Neural cell (in vitro differentiated cells): ENCODE results near the gene ZNF782. TPM values are rescaled to one million over a fixed set of nuclear protein-coding genes. Genes with fewer than 3 reads are reported as not detected.

Experiments
- H2AFZ ChIP-seq: fragments of 200-600, 300-800 bp; sonication (generic), shearing (Covaris generic); 2 replicates; pipeline ENCODE4 v1.6.0; 2014; ENCODE audit warnings: low read depth, mild to moderate bottlenecking, antibody characterized with exemption, low read length, moderate library complexity
- H3F3A ChIP-seq: fragments of 200-600 bp; shearing (Covaris generic); 2 replicates; pipeline ENCODE4 v1.6.1; 2016; ENCODE audit warnings: mild to moderate bottlenecking, moderate library complexity, mixed read lengths, antibody characterized with exemption, low read length; ENCODE audit not compliant: insufficient read depth, poor library complexity, severe bottlenecking
- H3K27ac ChIP-seq: fragments of 200-600, 300-800 bp; sonication (generic), shearing (Covaris generic); 2 replicates; pipeline ENCODE4 v1.5.1; 2014; ENCODE audit warnings: mild to moderate bottlenecking, low read length, moderate library complexity
- H3K27me3 ChIP-seq: fragments of 300-800, 200-600 bp; sonication (generic), shearing (Covaris generic); 2 replicates; pipeline ENCODE4 v1.6.0; 2014; ENCODE audit warnings: mild to moderate bottlenecking, low read depth, low read length, moderate library complexity; ENCODE audit not compliant: insufficient read depth
- H3K36me3 ChIP-seq: fragments of 300-800, 200-600 bp; sonication (generic), shearing (Covaris generic); 2 replicates; pipeline ENCODE4 v1.5.1; 2014; ENCODE audit warnings: mild to moderate bottlenecking, antibody characterized with exemption, low read length, moderate library complexity; ENCODE audit not compliant: insufficient read depth
- H3K4me2 ChIP-seq: fragments of 300-800, 200-600 bp; sonication (generic), shearing (Covaris generic); 2 replicates; pipeline ENCODE4 v1.6.0; 2014; ENCODE audit warnings: mild to moderate bottlenecking, low read length
- H3K4me3 ChIP-seq: fragments of 300-800, 200-600 bp; sonication (generic), shearing (Covaris generic); 2 replicates; pipeline ENCODE4 v1.5.1; 2014; ENCODE audit warnings: mild to moderate bottlenecking, low read length, moderate library complexity
- H3K79me2 ChIP-seq: fragments of 200-600 bp; shearing (Covaris generic); replicated peaks from 2 replicates; pipeline ENCODE4 v1.6.0; 2014; ENCODE audit warnings: mild to moderate bottlenecking, low read length, moderate library complexity; ENCODE audit not compliant: insufficient read depth
- H3K9ac ChIP-seq: fragments of 300-800, 200-600 bp; sonication (generic), shearing (Covaris generic); 2 replicates; pipeline ENCODE4 v1.6.1; 2016; ENCODE audit warnings: mild to moderate bottlenecking, low read length, mixed read lengths
- H3K9me2 ChIP-seq: fragments of 200-600 bp; shearing (Covaris generic); 2 replicates; pipeline ENCODE4 v1.6.1; 2016; ENCODE audit warnings: mild to moderate bottlenecking, low read length, mixed read lengths; ENCODE audit not compliant: insufficient read depth
- H3K9me3 ChIP-seq: fragments of 200-600, 300-800 bp; sonication (generic), shearing (Covaris generic); 2 replicates; pipeline ENCODE4 v1.6.1; 2016; ENCODE audit warnings: mild to moderate bottlenecking, mixed run types, low read length, moderate library complexity, mixed read lengths
- H4K20me1 ChIP-seq: fragments of 200-600 bp; shearing (Covaris generic); 2 replicates; pipeline ENCODE4 v1.6.1; 2016; ENCODE audit warnings: mild to moderate bottlenecking, mixed run types; ENCODE audit not compliant: insufficient read depth
- CTCF ChIP-seq: fragments of 450-650 bp; IDR thresholded peaks from 2 replicates; pipeline ENCODE4 v1.5.1; 2014; ENCODE audit warnings: antibody characterized with exemption, mild to moderate bottlenecking, moderate library complexity; ENCODE audit not compliant: poor library complexity, severe bottlenecking
- EP300 ChIP-seq: fragments of 450-650 bp; conservative IDR thresholded peaks from 2 replicates; pipeline ENCODE4 v1.6.1; 2014; ENCODE audit warnings: antibody characterized with exemption, mild to moderate bottlenecking, moderate library complexity; ENCODE audit not compliant: poor library complexity, severe bottlenecking
- EZH2 ChIP-seq: fragments of 200-600, 300-800 bp; shearing (Covaris generic), sonication (generic); IDR thresholded peaks from 2 replicates; pipeline ENCODE4 v1.6.1; 2014; ENCODE audit warnings: antibody characterized with exemption, low read length, borderline replicate concordance, mild to moderate bottlenecking; ENCODE audit not compliant: insufficient read depth, poor library complexity, severe bottlenecking
- MXI1 ChIP-seq: fragments of 450-650 bp; conservative IDR thresholded peaks from 2 replicates; pipeline ENCODE4 v1.6.1; 2014; ENCODE audit warnings: antibody characterized with exemption, mild to moderate bottlenecking; ENCODE audit not compliant: poor library complexity, severe bottlenecking
- POLR2AphosphoS5 ChIP-seq: IDR thresholded peaks from 2 replicates; pipeline ENCODE4 v1.6.1; 2012
- RAD21 ChIP-seq: fragments of 450-650 bp; conservative IDR thresholded peaks from 2 replicates; pipeline ENCODE4 v1.6.1; 2014; ENCODE audit warnings: antibody characterized with exemption, mild to moderate bottlenecking, moderate library complexity
- REST ChIP-seq: IDR thresholded peaks from 2 replicates; pipeline ENCODE4 v1.6.1; 2012; ENCODE audit warnings: borderline replicate concordance
- SMC3 ChIP-seq: fragments of 450-650 bp; conservative IDR thresholded peaks from 2 replicates; pipeline ENCODE4 v1.6.1; 2014; ENCODE audit warnings: antibody characterized with exemption, mild to moderate bottlenecking, moderate library complexity; ENCODE audit not compliant: poor library complexity
- TAF1 ChIP-seq: IDR thresholded peaks from 2 replicates; pipeline ENCODE4 v1.6.1; 2012; ENCODE audit warnings: low read depth
- polyA plus RNA-seq: library from polyadenylated mRNA; depleted of rRNA; stranded (reverse); fragments of >200 nt; gene quantifications from 2 replicates; pipeline ENCODE4 v1.2.3, GENCODE V29; 2014

ZNF782 gene
- polyA plus RNA-seq, 1 donor from 2014 or later: 6.0 TPM

GRCh38 chr9:96769989-96770388 lies 84.3 kb downstream of the ZNF782 start:
- Histone ChIP-seq H3K9me3 (peaks cover 15% of the 10 kb centered on the region), H3K27ac (no peak overlapping the region), H3K27me3 (no peaks in the 10 kb centered on the region), H3F3A (no peaks in the 10 kb centered on the region), H3K79me2 (no peaks in the 10 kb centered on the region), H3K36me3 (peaks cover 34% of the 10 kb centered on the region), H4K20me1 (no peaks in the 10 kb centered on the region), H2AFZ (no peak overlapping the region), H3K4me3 (no peak overlapping the region), H3K4me2 (no peak overlapping the region), H3K9ac (no peak overlapping the region), H3K9me2 (no peaks in the 10 kb centered on the region)
- TF ChIP-seq MXI1: no peak
- TF ChIP-seq REST: no peak
- TF ChIP-seq TAF1: no peak
- no peak for TF ChIP-seq POLR2AphosphoS5
- no peak for TF ChIP-seq SMC3
- no peak for TF ChIP-seq EZH2
- TF ChIP-seq RAD21: no peak
- no peak for TF ChIP-seq CTCF
- no peak for TF ChIP-seq EP300

Other genes with a start within 250 kb of the ZNF782 start
- gene CDC14B, start 234.7 kb downstream of the ZNF782 start, polyA plus RNA-seq: 5.8 and 7.0 TPM in 2 replicates
- 0.12 and 0.14 TPM in 2 replicates for gene PRXL2C, start 199.2 kb downstream of the ZNF782 start, polyA plus RNA-seq
- 28.4 and 28.5 TPM in 2 replicates for gene ZNF510, start 76.4 kb downstream of the ZNF782 start, polyA plus RNA-seq
- gene NUTM2G, start 74.3 kb upstream of the ZNF782 start, polyA plus RNA-seq: 0.18 and 1.1 TPM in 2 replicates
- gene CTSV, start 184.6 kb upstream of the ZNF782 start, polyA plus RNA-seq: 0.32 and 1.8 TPM in 2 replicates